A549 (cell line): ENCODE data around the gene GPLD1.

Experiments
- BCL3 ChIP-seq: fragments of >200 bp; sonication (Bioruptor Twin); formaldehyde crosslinking; IDR thresholded peaks from 3 replicates; pipeline ENCODE4 v1.6.1; 2016
- CTCF ChIP-seq: fragments of >200 bp; sonication (Bioruptor Twin); formaldehyde crosslinking; IDR thresholded peaks from 3 replicates; pipeline ENCODE4 v1.5.1; 2016
- ELK1 ChIP-seq: fragments of 150-350 bp; IDR thresholded peaks from 2 replicates; pipeline ENCODE4 v1.6.1; 2014; ENCODE audit warnings: low read depth, mild to moderate bottlenecking, low read length
- HMGXB4 ChIP-seq: fragments of 250-450 bp; sonication (Bioruptor Pico); IDR thresholded peaks from 2 replicates; pipeline ENCODE4 v1.5.0; 2021; ENCODE audit warnings: mild to moderate bottlenecking, moderate library complexity, borderline replicate concordance
- JUN ChIP-seq, 2 experiments: fragments of >200 bp; sonication (Bioruptor Twin); formaldehyde crosslinking; IDR thresholded peaks; 2 replicates in 1 of 2; 3 replicates in 1 of 2; pipeline ENCODE4 v1.6.1; 2016 to 2017
- PBX3 ChIP-seq: IDR thresholded peaks from 2 replicates; pipeline ENCODE4 v1.6.1; 2012
- USF2 ChIP-seq: fragments of 450-650 bp; IDR thresholded peaks from 2 replicates; pipeline ENCODE4 v1.6.1; 2014; ENCODE audit warnings: antibody characterized with exemption

GRCh38 chr6:24489881-24490280 lies 503 bp upstream of the GPLD1 start:
- TF ChIP-seq BCL3 (no peak), CTCF (no peak), HMGXB4 (CRISPR knock-in tag) (no peak), JUN (IDR thresholded peaks at IDR 0.05) (no peak), PBX3 (no peak), USF2 (no peak), ELK1 (no peak)
